NCI-H187 (cell line): ENCODE data around the gene NAALADL1.
A peak's percentile ranks its signal among the peaks of the same experiment; 100 is the strongest.

ENCODE experiments used
- DNase-seq, 2 experiments: peaks; one replicate each; lab custom pipeline; 2025; lab: John Stamatoyannopoulos, UW

NAALADL1 gene

GRCh38 chr11:65083134-65083833 is 24.9 kb upstream of the NAALADL1 start:
- no peak for DNase-seq

DNA sequence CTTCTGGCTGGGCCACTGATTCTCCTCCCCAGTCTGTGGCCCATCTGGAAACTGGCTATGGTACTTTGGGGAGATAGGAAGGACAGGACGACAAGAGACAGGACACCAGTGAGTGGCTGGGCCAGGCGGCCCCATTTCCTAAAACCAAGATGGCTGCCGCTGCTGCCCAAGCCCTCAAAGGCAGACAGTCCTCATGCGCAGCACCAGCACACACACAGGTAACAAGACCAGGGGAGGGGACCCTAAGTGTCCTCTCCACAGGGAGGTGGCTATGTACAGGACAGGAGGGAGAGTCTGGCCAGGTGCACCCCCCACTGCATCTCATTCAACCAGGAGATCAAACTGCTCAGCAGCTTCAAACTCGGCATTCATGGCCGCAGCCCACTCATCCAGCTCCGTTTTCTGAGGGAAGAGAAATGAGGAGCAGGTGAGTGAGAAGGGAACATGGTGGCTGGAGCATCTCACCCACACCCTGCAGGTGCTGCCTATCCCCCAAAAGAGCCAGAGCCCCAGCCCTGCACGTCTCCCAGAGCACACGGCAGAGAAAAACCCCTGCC is 20.5 kb upstream of the NAALADL1 start:
- DNase-seq: no peak

DNA sequence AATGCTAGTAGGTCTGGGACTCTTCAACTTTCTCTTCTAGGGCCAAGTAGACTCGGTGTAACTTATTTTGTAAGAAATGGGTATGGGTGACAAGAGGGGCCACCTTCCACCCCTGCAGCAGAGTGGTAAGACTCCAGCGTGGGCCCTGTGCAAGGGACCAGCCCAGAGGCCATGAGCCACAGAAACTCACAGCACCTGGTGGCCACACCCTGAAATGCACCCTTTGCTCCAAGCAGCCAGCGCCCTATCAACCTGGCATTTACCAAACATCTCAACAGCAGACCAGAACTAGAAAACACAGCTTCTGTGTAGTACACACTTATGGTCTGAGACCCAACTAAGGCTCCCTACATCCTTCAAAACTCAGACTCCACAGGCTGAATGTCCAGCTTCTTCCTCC is 19.8 kb upstream of the NAALADL1 start:
- no peak for DNase-seq

GRCh38 chr11:65077451-65077850 is 19.1 kb upstream of the NAALADL1 start:
- no peak for DNase-seq

DNA sequence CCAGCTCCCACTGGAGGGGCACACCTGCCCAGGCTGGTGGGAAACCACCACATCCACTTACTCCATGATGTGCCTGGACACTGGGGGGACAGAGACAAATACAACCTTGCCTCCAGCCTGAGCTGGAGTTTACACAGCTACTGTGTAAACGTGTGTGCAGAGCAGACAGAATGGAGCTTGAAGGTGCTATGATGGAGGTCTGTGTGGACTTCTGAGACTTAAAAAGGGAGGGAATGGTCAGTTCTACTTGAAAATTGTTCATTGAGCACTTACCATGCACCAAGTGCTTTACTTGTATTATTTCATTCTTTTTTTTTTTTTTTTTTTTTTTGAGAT is 14.2 kb upstream of the NAALADL1 start:
- no peak for DNase-seq

DNA sequence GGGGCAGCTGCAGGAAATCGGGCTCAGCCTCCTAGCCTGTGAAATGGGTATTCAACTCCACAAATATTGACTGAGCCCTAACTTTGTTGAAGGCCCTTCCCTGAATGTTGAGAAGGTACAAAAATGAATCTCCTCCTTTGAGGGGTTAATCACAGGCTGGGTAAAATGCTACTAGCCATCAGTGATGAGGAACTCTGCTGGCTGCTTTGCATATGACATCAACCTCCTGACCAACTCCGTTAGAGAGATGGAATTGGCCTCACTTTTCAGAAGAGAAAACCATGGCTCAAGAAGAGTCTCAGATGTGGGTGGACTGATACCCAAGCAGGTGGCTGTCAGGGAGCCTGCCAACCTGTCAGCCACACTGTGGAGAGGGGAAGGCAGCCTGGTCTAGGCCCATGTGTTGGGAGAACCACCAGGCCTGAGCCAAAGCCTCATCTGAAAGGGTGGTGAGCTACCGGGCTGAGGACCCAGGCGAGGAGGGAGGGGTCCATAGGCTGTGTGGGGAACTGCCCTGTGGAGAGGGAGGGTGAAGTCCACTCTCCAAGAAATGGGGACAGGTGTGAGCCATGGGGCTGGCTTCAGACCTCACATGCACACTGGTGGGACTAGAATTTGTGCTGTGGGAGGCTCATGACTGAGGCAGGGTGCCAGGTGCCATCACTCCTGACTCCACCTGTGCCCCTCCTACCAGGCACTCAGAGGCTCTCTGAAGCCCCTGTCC is 13.7 kb upstream of the NAALADL1 start:
- DNase-seq: no peak

DNA sequence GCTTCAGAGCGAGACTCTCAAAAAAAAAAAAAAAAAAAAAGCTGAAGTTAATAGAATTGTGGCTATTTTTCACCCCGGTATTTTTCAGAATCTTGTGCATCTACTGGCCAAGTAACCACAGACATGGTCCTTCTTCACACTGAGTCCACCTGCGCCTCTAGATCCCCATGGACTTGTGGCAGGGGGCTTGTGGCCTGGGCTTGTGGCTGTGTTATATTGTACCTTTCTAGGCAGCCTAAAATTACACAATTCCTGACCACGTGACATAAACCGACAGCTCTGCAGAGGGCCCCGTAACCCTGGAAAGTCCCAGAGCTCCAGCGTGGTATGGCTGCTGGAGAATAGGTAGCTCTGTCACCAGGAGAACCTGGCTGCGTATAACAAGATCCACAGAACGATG is 10.9 kb upstream of the NAALADL1 start:
- DNase-seq: no peak

DNA sequence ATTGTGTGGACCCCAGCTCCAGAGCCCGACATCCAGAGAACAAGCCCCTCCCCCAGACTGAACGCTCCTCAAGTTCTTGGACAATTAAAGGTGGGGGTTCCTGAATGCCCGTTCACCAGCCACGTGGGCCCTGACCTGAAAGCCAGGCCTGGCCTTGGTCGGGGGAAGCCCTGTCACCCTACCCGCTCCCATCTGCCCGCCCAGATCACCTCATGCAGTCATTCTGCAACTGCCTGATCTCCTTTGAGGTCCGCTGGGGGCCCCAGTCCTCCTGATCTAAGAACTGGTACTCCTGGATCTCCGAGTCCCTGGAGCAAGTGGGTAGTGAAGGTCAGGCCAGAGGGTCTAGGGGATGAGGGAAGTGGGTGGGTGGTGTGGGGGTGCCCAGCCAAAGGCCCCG is 9.1 kb upstream of the NAALADL1 start:
- no peak for DNase-seq

GRCh38 chr11:65066805-65067291 is 8.5 kb upstream of the NAALADL1 start:
- DNase-seq: peak; percentile 40 to 55

DNA sequence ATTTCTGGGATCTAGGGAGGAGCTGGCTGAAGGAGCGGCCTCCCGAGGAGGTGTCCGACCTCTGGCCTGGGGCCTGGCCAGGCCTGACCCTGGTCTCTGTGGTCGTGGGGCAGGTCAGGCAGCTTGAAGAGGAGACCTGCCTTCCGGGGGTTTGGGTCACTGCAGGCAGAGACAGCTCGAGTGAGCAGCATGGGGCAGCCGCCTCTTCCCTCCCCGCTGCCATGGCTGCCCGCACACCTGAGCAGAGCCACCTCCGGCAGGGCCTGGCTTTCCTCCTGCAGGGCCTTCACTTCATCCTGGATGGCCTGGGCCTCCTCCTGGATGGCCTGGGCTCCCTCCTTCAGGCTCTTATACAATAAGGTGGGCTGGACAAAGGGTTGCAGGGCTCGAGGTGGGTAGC is 8.0 kb upstream of the NAALADL1 start:
- no peak for DNase-seq

DNA sequence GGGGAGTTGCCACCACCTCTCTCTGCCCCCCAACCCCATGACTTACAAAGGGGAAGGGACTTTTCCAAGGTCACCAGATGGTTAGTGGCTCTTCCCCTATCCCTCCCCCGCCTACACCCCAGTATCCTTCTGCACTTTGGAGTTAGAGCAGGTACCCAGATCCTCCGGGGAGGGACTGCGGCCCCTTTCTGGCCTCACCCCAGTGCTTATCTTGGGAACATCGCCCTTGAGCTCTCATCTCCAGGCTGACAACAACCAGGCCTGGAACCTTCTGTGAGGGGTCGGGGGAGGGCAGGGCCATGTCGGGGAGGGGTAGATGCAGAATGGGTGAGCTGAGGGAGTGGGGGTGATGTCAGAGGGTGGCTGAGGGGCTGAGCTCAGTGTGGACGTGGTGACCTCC is 7.5 kb upstream of the NAALADL1 start:
- no peak for DNase-seq

GRCh38 chr11:65064847-65065240 is 6.5 kb upstream of the NAALADL1 start:
- no peak for DNase-seq

- DNase-seq: no peak
Observed at GRCh38 chr11:65063532-65063931, 5.2 kb upstream of the NAALADL1 start.

GRCh38 chr11:65060913-65061408 is 2.6 kb upstream of the NAALADL1 start:
- no peak for DNase-seq

DNA sequence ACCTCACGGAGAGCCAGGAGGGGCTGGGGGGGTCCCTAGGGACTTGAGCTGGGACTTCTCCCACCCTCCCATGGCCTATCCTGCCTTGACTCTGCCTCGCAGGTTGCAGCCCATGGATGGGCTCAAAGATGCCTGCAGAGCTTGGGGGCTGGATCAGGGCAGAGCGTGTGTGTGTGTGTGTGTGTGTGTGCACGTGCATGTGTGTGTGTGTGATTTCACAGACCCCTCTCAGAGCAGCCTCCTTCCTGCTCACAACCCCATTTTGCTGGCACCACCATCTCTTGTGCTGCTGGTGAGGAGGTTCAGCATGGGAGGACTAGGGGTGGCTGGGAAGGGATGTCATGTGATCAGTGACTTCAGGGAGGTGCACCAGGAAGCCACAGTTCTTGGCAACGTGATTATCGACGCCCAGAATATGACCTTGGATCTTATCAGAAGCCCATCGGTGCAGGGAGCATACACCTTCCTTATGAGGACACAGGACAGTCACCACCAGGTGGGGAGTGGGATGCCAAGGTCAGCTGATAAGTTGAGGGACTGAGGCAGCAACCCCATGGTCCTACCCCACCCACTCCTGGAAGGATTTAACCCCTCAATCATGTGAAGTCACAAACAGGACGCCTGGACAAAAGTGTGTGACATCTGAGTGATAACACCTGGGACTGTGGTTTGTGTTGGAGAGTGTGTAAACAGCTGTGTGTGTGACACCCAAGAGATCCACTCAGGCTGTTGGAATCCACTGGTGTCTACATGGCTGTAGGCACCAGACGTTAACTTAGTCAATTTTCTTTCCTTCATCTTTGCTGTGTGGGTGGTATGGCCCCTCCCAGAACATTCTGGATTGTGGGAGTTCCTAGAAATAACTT is 1.8 kb upstream of the NAALADL1 start:
- no peak for DNase-seq

GRCh38 chr11:65059523-65059922 is 1.2 kb upstream of the NAALADL1 start:
- no peak for DNase-seq

DNA sequence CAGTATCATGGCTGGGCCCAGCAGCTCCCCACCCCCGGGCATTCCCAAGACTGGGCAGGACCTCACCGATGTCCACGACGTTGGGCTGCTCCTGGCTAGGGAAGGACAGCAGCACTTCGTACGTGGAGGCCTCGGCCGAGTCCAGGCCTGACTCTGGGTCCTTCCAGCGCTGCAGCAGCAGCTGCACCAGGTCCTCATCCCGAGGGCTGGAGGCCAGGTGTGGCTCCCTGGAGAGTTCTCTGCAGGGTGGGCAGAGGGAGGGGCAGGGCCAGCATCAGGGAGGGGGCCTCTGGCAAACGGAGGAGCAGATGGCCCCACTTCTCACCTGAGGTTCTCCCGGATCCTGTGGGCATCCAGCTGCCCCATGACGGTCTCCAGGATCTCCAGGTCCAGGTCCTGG is 341 bp downstream of the NAALADL1 start:
- no peak for DNase-seq

GRCh38 chr11:65057526-65057925 is 827 bp downstream of the NAALADL1 start:
- DNase-seq: no peak

DNA sequence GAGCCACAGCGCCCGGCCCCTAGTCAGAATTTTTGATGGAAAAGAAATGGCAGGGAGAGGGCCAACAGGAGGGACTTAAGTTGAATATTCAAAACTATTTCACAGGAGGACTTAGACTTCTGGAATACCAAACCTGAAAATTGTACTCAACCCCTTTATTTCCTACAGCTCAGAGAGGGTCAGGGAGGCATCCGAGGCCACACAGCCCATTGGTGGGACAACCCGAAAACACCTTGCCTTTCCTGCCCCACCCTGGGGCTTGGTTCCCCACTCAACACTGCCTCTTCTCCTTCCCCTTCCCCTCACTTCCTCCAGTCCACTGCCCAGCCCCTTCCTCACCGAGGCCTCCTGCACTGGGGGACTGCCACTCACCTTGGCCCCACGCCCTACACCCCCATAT is 1.4 kb downstream of the NAALADL1 start:
- no peak for DNase-seq

DNA sequence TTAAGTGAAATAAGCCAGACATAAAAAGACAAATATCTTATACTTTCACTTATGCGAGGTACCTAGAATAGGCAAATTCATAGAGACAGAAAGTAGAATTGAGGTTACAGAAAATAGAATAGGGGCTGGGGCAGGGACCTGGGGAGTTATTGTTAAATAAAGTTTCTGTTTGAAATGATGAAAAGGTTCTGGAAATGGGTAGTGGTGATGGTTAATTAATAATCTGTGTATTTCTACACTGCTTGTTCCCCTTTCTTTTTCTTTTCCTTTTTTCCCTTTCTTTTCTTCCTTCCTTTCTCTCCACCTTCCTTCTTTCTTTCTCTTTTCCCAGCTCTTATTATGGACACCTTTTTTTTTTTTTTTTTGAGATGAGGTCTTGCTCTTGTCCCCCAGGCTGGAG is 2.8 kb downstream of the NAALADL1 start:
- DNase-seq: no peak

DNA sequence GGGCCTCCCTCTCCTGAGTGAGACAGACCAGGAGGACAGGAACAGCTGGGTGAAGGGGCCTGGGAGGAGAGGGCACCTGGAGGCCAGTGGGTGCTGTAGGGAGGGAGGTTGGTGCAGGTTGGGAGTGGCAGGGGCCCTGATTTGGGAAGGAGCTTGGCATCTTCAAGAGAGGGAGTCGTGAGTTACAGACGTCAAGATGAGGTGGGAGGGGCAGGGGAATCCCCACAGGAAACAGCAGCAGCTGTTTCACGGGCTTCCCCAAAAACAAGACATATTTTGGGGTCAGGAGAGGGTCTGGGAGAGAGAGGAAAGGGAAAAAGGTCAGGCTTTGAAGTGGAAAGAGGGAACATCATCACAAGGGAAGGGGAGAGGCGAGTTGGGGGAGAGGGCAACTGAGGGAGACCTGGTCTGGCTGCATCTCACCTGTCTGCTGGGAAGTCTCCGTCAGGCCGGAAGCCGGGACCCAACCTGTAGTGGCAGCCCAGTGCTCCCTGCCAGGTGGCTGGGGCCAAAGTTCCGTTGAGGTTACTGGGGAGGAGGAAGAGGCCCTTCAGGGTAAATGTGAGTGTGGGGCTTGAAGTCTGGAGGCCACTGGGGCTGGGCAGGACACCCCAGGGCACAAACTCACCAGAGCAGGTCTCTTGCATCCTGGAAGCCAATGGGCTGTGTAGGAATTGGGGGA is 4.4 kb downstream of the NAALADL1 start:
- no peak for DNase-seq

- no peak for DNase-seq
Observed at GRCh38 chr11:65051398-65051858, 6.9 kb downstream of the NAALADL1 start.
